ENCODE data around the gene EPHA3. TPM values are rescaled to one million over a fixed set of nuclear protein-coding genes. Genes with fewer than 3 reads are reported as not detected.

EPHA3 gene
- total and polyA plus RNA-seq, 4 donors: 0.44 to 2.7 (median 1.2) TPM

GRCh38 chr3:89411201-89411600, 303.8 kb downstream of the EPHA3 start:
- Histone ChIP-seq H3K27me3 (ENCODE audit: control insufficient read depth in 4 of 4, insufficient read depth in 4 of 4, low read length in 3 of 4) (no peaks in the 10 kb centered on the region), H3K4me3 (ENCODE audit: low read depth in 1 of 3, low read length in 3 of 3) (no peak overlapping the region), H3K9me3 (ENCODE audit: control insufficient read depth in 4 of 4, low read length in 3 of 4) (no peaks in the 10 kb centered on the region), H3K36me3 (ENCODE audit: control insufficient read depth in 4 of 4, insufficient read depth in 3 of 4, low read depth in 1 of 4, low read length in 3 of 4) (no peaks in the 10 kb centered on the region), H3K9ac (ENCODE audit: low read depth in 1 of 2, low read length in 2 of 2) (no peak overlapping the region), H3K4me1 (ENCODE audit: control insufficient read depth in 4 of 4, insufficient read depth in 4 of 4, low read length in 3 of 4) (no peaks in the 10 kb centered on the region), H3K27ac (ENCODE audit: low read depth in 1 of 2, low read length in 2 of 2) (no peak overlapping the region)
- TF ChIP-seq GABPA (IDR thresholded peaks at IDR 0.05 in 1 of 2, conservative IDR thresholded peaks at IDR 0.05 in 1 of 2): no peak
- TF ChIP-seq SP1 (IDR thresholded peaks at IDR 0.05): no peak
- TF ChIP-seq HNF4G (IDR thresholded peaks at IDR 0.05): no peak
- no peak for TF ChIP-seq RAD21 (IDR thresholded peaks at IDR 0.05)
- no peak for DNase-seq (ENCODE audit: low spot score)
- WGBS: 37% methylated on average over 3 of the region's 3 CpGs

DNA sequence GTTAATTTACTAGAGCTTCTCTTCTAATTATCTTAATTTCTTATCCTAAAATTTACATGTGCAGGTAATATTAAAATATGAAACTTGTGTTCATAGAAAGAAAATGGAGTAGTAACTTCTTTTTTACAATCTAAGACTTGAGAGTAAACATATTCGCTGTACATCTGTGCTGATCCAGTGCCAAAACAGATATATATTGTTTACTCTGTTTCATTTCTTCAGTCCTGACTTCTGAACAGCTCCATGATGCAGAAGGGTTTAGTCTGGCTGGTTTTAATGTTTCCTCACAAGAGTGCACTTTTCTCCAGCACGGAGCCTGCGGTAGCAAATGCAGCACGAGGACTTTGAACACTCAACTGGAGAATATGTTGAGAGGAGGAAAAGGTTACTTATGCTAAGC, 306.8 kb downstream of the EPHA3 start:
- no peaks in the 10 kb centered on the region for H3K4me1 ChIP-seq (ENCODE audit: control insufficient read depth in 4 of 4, insufficient read depth in 4 of 4, low read length in 3 of 4)
- no peaks in the 10 kb centered on the region for H3K27me3 ChIP-seq (ENCODE audit: control insufficient read depth in 4 of 4, insufficient read depth in 4 of 4, low read length in 3 of 4)
- no peaks in the 10 kb centered on the region for H3K36me3 ChIP-seq (ENCODE audit: control insufficient read depth in 4 of 4, insufficient read depth in 3 of 4, low read depth in 1 of 4, low read length in 3 of 4)
- WGBS: 48% methylated on average over 4 of the region's 4 CpGs
- H3K9ac ChIP-seq (ENCODE audit: low read depth in 1 of 2, low read length in 2 of 2): no peak overlapping the region
- no peak for DNase-seq (ENCODE audit: low spot score)
- TF ChIP-seq RXRA (IDR thresholded peaks at IDR 0.05) (no peak), HNF4G (IDR thresholded peaks at IDR 0.05) (no peak), ATF3 (IDR thresholded peaks at IDR 0.05) (no peak), MAX (IDR thresholded peaks at IDR 0.05) (no peak), YY1 (IDR thresholded peaks at IDR 0.05) (no peak), NR2F2 (IDR thresholded peaks at IDR 0.05) (no peak)
- TF ChIP-seq, protein P1, sequence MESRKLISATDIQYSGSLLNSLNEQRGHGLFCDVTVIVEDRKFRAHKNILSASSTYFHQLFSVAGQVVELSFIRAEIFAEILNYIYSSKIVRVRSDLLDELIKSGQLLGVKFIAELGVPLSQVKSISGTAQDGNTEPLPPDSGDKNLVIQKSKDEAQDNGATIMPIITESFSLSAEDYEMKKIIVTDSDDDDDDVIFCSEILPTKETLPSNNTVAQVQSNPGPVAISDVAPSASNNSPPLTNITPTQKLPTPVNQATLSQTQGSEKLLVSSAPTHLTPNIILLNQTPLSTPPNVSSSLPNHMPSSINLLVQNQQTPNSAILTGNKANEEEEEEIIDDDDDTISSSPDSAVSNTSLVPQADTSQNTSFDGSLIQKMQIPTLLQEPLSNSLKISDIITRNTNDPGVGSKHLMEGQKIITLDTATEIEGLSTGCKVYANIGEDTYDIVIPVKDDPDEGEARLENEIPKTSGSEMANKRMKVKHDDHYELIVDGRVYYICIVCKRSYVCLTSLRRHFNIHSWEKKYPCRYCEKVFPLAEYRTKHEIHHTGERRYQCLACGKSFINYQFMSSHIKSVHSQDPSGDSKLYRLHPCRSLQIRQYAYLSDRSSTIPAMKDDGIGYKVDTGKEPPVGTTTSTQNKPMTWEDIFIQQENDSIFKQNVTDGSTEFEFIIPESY (IDR thresholded peaks at IDR 0.05): no peak
- no peak overlapping the region for H3K4me3 ChIP-seq (ENCODE audit: low read depth in 1 of 3, low read length in 3 of 3)
- H3K27ac ChIP-seq (ENCODE audit: low read depth in 1 of 2, low read length in 2 of 2): no peak overlapping the region
- no peaks in the 10 kb centered on the region for H3K9me3 ChIP-seq (ENCODE audit: control insufficient read depth in 4 of 4, low read length in 3 of 4)

- Histone ChIP-seq H3K9me3 (ENCODE audit: control insufficient read depth in 4 of 4, low read length in 3 of 4) (no peaks in the 10 kb centered on the region), H3K4me1 (ENCODE audit: control insufficient read depth in 4 of 4, insufficient read depth in 4 of 4, low read length in 3 of 4) (no peaks in the 10 kb centered on the region), H3K4me3 (ENCODE audit: low read depth in 1 of 3, low read length in 3 of 3) (no peak overlapping the region), H3K27me3 (ENCODE audit: control insufficient read depth in 4 of 4, insufficient read depth in 4 of 4, low read length in 3 of 4) (no peaks in the 10 kb centered on the region), H3K9ac (ENCODE audit: low read depth in 1 of 2, low read length in 2 of 2) (no peak overlapping the region), H3K36me3 (ENCODE audit: control insufficient read depth in 4 of 4, insufficient read depth in 3 of 4, low read depth in 1 of 4, low read length in 3 of 4) (no peaks in the 10 kb centered on the region), H3K27ac (ENCODE audit: low read depth in 1 of 2, low read length in 2 of 2) (no peak overlapping the region)
- 59% methylated on average over 3 of the region's 3 CpGs for WGBS
- TF ChIP-seq CTCF (IDR thresholded peaks at IDR 0.05; ENCODE audit: low read depth, low read length, missing input control): no peak
- TF ChIP-seq EGR1 (IDR thresholded peaks at IDR 0.05; ENCODE audit: low read depth in 2 of 2): no peak
- no peak for TF ChIP-seq FOXA2 (IDR thresholded peaks at IDR 0.05)
- TF ChIP-seq, protein P1 (IDR thresholded peaks at IDR 0.05): no peak
- TF ChIP-seq HNF4G (IDR thresholded peaks at IDR 0.05): no peak
- no peak for TF ChIP-seq HNF4A (conservative IDR thresholded peaks at IDR 0.05)
- TF ChIP-seq GABPA (IDR thresholded peaks at IDR 0.05 in 1 of 2, conservative IDR thresholded peaks at IDR 0.05 in 1 of 2): no peak
- no peak for TF ChIP-seq SP1 (IDR thresholded peaks at IDR 0.05)
- TF ChIP-seq NR2F2 (IDR thresholded peaks at IDR 0.05): no peak
- no peak for TF ChIP-seq JUND (IDR thresholded peaks at IDR 0.05)
- no peak for TF ChIP-seq YY1 (IDR thresholded peaks at IDR 0.05)
- no peak for TF ChIP-seq RXRA (IDR thresholded peaks at IDR 0.05)
- DNase-seq (ENCODE audit: low spot score): no peak
Observed at GRCh38 chr3:89419647-89420241, 312.3 kb downstream of the EPHA3 start.

Measured in liver (tissue), 9 donors.